ENCODE measurements around the gene NTM.

NTM gene

DNA sequence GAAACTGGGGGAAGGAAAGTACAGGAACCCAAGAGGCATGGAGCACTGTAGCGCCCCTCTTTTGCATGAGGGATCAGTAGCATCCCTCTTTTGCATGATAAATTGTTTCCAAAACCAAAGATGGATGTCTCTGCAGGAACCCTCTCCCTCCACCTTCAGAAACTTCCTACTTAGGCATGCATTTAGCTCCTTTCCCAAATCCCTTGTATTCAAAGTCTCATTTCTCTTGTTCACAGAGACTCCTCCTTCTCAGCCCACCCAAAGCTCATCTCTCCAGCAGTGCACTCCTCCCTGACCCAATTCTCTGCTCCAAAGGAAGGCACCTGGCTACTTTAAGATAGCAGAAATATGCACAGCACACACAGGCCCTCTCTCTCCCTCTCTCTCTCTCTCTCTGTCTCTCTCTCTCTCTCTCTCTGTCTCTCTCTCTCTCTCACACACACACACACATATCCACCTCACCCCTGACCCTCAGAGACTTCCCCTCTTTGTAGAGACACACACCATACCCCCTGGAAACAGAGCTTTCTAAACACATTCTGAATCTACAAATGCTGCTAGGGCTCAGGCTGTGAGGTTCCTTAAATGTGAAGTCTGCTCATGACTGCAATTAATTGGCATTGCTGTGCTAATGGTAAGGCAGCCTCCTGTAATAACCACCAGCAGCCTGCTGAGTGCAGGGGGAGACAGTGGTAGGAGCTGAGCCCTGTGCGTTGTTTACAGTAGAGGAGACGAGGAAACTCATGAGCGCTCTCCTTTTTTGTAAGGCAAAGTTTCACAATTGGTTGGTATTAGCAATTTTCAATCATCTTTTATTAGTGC is 519.6 kb downstream of the NTM start:
- TF ChIP-seq, protein P1, sequence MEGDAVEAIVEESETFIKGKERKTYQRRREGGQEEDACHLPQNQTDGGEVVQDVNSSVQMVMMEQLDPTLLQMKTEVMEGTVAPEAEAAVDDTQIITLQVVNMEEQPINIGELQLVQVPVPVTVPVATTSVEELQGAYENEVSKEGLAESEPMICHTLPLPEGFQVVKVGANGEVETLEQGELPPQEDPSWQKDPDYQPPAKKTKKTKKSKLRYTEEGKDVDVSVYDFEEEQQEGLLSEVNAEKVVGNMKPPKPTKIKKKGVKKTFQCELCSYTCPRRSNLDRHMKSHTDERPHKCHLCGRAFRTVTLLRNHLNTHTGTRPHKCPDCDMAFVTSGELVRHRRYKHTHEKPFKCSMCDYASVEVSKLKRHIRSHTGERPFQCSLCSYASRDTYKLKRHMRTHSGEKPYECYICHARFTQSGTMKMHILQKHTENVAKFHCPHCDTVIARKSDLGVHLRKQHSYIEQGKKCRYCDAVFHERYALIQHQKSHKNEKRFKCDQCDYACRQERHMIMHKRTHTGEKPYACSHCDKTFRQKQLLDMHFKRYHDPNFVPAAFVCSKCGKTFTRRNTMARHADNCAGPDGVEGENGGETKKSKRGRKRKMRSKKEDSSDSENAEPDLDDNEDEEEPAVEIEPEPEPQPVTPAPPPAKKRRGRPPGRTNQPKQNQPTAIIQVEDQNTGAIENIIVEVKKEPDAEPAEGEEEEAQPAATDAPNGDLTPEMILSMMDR (IDR thresholded peaks at IDR 0.05; ENCODE audit: low read depth, low read length, missing control alignments) = no peak
- no peak for DNase-seq (ENCODE audit: low read depth)
- no peak overlapping the region for H3K4me3 ChIP-seq (ENCODE audit: low read depth, low read length)

GRCh38 chr11:131893103-131893890 is 522.9 kb downstream of the NTM start:
- DNase-seq (ENCODE audit: low read depth) = peak; percentile 59
- no peak overlapping the region for H3K4me3 ChIP-seq (ENCODE audit: low read depth, low read length)
- TF ChIP-seq, protein P1 (IDR thresholded peaks at IDR 0.05; ENCODE audit: low read depth, low read length, missing control alignments) = no peak

DNA sequence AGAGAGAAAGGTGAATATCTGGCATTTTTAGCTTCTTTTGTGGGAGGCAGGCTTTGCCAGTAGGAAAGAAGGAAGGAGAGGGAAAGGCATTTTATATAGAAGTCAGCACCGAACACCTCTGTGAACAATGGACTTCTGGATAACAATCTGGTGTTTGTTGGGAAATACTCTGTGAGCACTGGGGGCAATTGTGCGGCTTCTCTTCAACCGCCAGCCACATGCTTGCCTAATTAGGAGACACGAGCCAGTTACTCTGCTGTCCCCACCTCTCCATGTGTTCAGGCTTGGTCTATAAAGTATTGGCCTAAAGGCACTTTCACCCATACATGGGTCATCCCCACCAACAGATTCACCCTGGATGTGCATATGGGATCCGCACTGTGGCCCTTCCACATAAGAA is 523.6 kb downstream of the NTM start:
- TF ChIP-seq, protein P1 (IDR thresholded peaks at IDR 0.05; ENCODE audit: low read depth, low read length, missing control alignments) = no peak

GRCh38 chr11:131894615-131895544 is 524.5 kb downstream of the NTM start:
- no peak overlapping the region for H3K4me3 ChIP-seq (ENCODE audit: low read depth, low read length)
- no peak for DNase-seq (ENCODE audit: low read depth)
- TF ChIP-seq, protein P1 (IDR thresholded peaks at IDR 0.05; ENCODE audit: low read depth, low read length, missing control alignments) = no peak

More for the DNA sequence above, 523.6 kb downstream of the NTM start:
- no peak overlapping the region for H3K4me3 ChIP-seq (ENCODE audit: low read depth, low read length)
- no peak for DNase-seq (ENCODE audit: low read depth)

DNA sequence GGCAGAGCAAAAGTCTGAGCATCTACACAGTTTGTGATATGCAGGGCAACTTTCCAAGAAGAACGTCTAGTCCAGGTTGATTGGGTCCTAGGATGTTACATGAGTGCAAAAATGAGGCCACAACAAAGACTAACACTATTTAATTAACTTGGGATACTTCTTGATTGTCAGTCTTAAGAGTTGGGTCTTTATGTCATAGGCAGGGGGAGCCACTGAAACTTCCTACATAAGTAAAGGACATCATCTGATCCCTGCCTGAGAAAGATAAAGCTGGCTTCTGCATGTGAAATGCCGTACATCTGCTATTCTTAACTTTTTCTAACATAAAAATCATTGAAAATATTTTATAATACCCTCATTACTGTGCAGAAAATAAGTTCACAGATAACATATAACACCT is 525.5 kb downstream of the NTM start:
- no peak overlapping the region for H3K4me3 ChIP-seq (ENCODE audit: low read depth, low read length)
- DNase-seq (ENCODE audit: low read depth) = no peak
- TF ChIP-seq, protein P1 (IDR thresholded peaks at IDR 0.05; ENCODE audit: low read depth, low read length, missing control alignments) = no peak

DNA sequence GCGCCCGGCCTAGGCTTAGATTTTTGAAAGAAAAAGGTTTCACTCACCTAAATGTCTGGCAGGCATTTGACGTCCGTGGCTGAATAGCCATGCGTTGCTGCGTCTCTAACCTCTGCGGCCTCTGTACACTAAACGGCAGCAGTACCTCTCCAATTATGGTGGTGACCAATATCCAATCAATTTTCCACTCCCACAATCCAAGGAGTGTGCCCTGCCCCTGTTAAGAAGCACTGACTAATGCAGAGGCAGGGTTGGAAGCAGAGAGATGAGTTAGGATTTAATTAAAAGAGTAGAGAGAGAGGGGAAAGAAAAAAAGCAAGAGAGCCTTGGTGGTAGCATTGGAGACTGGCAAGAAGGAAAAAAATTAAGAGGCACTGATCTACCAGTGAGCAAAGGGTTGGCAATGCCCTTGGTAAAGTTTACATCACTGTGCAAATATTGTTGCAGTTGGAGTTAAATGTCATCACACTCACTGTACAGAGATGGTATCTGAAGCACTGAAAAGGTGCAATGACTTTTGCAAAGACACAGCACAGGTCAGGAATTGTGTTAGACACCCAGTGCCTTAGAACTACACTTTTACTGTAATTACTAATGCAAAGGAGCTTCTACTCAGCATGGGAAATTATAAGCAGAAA is 526.7 kb downstream of the NTM start:
- TF ChIP-seq, protein P1 (IDR thresholded peaks at IDR 0.05; ENCODE audit: low read depth, low read length, missing control alignments) = no peak

More for the DNA sequence above, 526.7 kb downstream of the NTM start:
- H3K4me3 ChIP-seq (ENCODE audit: low read depth, low read length) = no peak overlapping the region
- no peak for DNase-seq (ENCODE audit: low read depth)

All from GM12864 (cell line).